ENCODE data around the gene IL31.

The IL31 gene

GRCh38 chr12:122126713-122127597 is 47.1 kb downstream of the IL31 start:
- DNase-seq: no peak

GRCh38 chr12:122126342-122126635 is 47.7 kb downstream of the IL31 start:
- DNase-seq: no peak

DNA sequence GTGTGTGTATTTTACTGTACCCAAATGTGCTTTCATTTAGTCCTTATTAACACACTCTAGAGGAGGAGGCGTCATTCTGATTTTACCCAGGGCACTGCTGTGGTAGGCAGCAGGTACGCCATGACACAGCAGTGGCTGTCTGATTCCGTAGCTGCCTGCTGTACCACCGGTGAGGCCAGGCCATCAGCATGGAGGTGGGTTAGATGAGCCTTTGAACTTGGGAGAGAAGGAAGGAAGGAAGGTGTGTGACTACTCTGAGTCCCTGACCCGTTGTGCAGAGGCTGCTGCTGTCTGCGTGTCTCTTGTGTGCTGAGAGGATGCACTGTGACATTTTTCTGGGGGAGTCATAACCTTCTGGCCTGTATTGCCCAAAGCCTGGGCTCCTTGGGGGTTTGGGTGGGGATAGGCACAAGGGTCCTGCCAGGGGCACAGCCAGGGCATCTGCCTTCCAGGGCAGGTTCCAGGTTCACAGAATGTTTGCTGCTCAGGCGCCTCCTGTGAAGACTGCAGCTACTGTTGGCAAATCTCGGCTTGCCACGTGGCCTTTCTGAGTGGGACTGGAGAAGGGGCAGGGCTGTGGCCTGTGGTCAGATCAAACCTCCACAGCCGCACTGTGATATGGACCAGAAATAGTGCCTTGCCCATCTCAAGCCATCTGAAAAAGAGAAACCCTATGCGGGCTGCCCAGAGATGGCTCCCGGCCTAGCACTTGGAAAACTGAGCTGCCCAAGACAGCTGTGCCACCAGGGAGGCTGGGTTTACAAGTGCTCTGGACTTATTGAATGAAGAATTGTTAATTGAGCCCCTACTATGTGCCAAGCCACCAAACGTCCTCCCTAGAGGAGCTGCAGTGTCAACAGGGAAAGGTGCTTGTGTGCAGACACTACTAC is 48.3 kb downstream of the IL31 start:
- DNase-seq: no peak

DNA sequence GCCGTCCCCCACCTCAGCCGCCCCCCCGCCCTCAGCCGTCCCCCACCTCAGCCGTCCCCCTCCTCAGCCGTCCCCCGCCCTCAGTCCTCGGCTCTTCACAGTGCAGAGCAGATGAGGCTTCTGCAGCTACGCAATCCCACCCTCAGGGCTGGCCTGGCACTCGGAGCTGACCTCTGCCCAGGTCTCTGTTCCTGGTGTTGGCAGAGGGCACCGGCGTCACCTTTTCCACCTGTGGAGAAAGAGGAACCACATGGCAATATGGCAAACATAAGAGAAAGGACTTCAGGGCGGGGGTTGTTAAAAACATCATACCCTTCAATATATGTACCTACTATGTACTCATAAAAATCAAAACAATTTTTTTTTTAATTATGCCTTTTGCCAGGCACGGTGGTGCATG is 49.7 kb downstream of the IL31 start:
- DNase-seq: no peak

GRCh38 chr12:122123761-122124145 is 50.3 kb downstream of the IL31 start:
- no peak for DNase-seq

DNA sequence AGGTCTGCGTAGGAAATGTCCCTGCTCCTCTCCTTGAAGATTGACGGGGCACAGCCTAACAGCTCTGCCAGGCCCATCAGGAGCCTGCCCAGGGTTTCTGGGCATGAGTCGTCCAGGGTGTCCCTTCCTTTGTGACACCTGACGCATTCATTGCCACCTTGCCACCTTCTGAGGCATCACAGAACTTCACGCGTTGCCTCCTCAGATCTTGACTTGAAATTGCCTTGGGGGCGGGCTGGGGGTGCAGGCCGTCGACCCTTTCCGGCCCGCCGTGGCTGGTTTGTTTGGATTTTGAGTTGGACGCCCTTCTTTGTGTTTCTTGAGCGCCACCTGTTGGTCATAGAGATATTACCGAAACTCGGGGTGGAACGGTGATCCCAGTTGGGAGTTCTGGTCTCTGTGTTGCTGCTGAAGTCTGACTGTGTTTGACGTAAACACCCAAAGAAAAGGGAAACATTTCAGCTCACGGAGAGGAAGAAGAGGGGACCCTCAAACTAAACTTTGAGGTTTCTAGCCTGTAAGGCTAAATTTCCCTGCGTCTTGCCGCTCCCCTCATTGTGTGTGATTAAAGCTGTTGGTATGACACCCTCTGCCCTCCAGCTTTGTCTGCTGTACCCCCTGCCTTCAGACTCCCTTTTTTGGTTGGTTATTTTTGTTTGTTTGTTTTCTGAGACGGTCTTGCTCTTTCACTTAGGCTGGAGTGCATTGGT is 50.8 kb downstream of the IL31 start:
- peak; percentile 76 for DNase-seq
